DMS153 treated with DMSO at 0.1 percent for 48 hours (cell line): ENCODE measurements around the gene CMTM7.

ENCODE experiments used
- DNase-seq: peaks from one replicate; lab custom pipeline; 2025; ENCODE audit not compliant: unreplicated experiment; lab: John Stamatoyannopoulos, UW

Gene CMTM7

DNA sequence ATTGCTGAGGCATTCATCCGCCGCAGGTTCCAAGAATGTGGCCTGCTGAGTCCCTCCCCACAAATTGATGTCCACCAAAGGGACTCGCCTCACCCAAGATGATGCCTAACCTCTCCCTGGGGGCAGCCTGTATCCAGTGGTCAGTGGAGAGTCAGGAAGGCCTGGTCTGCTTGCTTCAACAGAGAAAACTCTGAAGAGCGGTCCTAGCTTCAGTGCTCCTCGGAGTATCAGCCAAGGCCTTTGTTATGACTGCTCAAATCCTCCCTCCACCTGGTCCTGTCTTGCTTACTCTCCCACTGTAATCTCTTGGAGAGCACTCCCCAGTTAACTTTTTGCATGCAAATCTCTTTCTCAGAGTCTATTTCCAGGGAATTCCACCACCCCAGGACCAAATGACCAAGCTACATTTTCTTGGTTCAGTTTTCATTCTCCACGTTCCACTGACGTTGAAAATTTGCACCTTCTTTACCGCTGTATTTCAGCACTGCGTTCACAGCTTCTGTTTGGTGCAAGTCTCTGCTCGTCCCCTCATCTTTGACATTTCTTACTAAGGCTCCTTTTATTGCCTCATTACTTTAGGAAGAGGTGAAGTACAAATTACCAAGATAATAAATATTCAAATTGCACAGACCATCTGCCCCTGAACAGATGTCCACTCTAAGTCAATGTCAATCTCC, 22.3 kb downstream of the CMTM7 start:
- no peak for DNase-seq

DNA sequence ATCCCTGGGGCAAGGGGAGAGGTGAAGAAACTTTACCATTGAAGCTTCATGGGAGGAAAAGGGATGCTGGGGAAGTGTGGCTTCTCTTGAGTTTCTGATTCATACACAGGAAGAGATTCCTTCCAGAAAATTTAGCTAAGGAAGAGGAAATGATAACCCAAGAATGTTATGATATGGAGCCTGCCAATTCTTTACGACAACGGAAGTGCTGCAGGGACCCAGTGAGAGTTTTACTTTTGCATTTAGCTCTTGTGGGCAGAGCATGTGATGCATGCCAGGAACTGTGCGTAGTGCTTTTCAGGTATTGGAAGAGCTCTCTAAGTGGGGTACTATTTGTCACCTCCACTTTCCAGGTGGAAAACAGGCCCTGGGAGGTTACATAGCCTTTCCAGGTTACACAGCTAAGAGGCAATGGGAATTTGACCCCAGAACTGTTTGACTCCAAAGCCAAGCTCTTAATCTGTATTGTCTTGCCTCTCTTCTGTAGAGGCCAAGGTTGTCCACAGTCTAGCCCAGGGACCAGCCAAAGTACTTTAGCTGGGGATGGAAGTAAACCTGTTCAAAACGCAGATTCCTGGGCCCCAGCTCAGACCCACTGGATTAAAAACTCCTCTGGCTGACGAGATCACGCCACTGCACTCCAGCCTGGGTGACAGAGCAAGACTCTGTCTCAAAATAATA, 23.0 kb downstream of the CMTM7 start:
- no peak for DNase-seq

DNA sequence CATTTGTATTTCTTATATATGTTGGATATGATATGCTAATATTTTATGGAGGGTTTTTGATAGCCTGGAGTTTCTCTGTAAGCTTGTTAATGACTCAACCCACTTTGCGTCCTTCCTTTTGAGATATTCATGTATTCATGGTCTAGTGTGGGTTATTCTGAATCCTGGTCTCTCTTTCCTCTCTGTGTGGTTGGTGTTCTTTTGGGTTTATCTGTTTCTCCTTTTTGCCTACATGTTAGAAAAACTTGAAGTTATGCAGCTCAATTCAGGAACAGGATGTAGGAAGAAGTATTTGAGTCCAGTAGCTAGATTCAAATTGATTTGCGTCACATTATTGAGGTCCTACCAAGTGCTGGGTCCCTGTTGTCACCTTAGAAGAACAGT, 28.1 kb downstream of the CMTM7 start:
- DNase-seq = no peak

DNA sequence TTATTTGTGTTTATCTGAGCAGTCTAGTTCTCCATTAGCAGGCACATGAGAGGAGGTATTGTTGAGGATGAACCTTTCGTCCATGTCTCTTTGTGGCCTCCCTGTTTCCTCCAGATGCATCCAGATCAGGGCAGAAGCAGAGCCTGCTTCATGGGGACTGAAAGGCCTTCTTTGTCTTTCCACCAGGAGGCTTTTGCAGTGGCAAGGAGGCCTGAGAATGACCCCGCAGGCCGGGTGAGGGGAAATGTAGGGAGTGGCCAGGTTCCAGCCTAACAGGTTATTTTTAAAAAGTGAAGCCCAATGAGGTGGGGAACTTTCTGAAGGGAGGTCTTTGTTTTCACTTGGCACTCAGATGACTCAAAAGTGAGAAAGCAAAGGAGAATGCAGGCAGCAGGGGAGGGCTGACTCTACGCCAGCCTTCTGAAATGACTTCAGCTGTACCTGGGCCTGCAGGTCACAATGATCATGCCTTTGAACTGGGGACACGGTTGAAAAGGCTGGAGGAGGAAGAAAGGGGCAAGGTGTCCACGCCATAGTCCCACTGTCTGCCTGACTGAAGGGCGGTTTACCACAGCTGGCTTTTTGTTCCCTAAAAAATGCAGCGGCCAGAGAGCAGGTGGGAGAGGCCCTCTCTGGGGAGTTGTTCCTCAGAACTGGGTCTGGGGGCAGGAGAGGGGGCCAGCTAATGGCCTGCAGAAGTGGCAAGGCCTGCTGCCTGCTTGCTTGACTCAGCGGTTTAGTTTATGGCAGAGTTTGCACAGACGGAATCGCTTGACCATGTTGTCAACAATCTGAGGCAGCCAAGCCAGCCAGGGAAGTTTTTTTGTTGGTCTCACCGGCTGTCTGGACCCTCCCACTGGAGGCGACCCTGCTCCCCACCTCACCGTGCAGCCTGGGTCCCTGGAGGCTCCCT, 28.7 kb downstream of the CMTM7 start:
- no peak for DNase-seq

DNA sequence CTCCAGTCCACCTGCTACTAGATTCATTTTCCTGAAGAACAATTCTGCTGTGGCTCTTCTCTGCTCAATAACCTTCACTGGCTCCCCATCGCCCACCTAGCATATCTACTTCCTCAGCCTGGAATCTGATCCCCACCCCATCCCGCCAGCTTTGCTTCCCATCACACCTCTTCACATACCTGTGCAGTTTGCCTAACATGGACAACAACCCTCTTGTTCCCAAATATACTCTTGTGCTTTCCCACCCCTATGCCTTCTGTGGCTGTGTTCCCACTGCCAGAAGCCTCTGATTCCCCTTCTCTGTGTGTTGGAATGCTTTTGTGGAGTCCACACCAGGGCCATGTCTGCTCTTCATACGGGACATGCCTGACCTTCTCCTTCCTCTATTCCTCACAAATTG, 29.5 kb downstream of the CMTM7 start:
- DNase-seq = no peak

DNA sequence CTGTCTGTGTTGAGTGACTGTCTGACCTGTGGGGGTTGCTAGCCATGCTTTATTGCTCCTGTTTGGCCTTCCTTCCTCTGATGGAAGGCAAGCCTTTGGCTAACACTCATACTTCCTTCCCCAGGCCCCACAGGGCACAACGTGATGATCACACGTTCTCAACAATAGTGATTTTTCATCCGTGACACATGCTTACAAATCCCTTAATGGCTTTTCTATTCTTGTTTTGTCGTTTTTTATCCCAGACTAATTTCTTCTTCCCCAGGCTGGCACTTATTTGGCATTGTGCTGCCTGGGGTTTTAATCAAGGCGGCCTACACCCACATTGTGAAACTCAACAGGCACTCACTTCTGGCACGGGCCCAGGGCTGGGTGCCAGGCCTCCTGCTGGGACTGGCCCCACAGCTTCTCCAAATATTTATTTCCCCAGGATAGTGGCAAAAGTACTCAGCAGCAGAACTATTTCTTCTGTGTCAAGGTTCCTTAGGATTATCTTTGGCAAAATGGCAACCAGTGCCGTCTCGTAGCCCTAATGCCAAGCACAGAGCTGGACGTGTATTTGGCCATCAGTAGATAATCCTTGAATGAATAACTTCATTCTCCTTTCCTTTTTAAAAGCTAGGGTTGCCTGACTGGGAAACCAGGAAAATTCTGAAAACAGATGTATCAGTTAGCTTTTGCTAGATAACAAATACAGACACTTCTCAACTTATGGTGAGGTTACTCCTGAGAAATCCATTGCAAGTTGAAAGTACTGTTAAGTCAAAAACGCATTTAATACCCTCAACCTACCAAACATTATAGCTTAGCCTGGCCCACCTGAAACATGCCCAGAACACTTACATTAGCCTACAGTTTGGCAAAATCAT, 30.6 kb downstream of the CMTM7 start:
- DNase-seq = no peak

DNA sequence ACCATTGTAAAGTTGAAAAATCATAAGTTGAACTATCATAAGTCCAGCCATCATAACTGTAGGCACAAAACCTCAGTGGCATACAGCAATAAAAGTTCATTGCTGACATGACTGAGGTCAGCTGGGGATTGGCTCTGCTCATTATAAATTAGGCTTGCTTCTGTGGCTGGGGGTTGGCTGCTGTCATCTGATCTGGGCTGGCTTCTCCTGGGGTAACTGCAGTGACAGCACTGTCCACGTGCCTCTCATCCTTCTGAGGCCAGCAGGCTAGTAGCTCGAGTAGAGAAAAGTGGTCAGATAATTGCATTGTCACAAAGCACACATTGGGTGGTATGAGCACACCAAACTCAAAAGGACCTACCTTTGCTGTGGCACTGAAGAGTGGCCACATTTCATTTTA, 31.3 kb downstream of the CMTM7 start:
- no peak for DNase-seq

DNA sequence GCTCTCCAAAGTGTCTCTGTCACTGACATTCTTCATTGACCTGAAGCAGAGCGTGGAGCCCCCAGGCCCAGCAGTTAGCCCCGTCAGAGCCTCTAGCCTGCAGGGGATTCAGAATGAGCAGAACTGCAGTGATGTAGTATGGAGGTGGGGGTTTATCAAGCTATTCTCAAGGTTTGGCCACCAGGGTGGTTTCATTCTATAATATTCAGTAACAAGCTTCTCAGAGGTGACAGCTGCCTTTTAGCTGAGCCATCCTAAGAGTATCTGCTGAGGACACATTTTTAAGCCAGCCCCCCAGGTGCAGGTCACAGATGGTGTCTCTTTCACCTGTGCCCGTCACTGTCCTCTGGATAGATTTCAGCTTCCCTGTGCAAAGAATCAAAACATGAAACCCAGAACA, 31.9 kb downstream of the CMTM7 start:
- no peak for DNase-seq

DNA sequence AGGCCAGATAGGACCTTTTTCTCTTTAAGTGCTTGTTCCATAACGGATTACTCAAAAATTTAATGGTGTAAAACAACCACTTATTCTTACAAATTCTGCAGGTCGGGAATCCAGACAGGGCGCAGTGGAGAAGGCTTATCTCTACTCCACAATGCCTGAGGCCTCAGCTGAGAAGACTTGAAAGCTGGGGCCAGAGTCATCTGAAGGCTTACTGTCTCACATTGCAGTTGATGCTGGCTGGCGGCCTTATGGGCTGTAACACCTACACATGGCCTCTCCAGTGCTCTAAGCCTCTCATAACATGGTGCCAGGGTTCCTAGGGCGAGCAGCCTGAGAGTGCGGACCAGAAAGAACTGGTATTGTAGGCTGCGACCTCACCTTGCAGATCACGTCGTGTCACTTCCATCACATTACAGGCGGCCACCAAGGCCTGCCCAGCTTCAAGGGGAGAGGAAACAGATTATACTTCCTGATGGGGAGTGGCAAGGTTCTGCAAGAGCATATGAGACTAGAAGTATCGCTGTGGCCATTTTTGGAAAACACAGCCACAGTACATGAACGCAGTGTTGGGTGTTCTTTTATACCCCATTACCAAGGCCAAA, 32.4 kb downstream of the CMTM7 start:
- DNase-seq = no peak

DNA sequence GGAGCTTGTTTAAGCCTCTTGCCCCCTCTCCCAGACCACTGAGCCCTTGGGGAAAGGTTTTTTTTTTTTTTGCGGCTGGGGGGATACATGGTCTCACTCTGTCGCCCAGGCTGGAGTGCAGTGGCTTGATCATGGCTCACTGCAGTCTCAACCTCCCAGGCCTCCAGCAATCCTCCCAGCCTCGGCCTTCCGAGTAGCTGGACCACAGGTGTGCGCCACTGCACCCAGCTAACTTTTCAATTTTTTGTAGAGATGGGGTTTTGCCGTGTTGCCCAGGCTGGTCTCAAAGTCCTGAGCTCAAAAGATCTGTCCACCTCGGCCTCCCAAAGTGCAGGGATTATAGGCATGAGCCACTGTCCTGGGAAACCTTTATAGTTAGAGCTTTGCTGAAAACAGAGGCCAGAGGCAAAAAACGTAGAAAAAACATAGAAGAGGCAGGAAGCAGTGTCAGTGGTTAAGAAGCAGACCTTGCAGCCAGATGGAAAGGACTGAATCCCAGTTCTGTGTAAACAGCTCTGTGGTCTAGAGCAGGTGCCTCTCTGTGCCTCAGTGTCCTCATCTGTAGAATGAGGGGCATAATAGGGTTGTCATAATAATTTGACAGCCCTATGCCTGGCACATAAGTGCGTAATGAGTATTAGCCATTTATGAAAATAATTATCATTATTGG, 33.1 kb downstream of the CMTM7 start:
- DNase-seq = no peak

DNA sequence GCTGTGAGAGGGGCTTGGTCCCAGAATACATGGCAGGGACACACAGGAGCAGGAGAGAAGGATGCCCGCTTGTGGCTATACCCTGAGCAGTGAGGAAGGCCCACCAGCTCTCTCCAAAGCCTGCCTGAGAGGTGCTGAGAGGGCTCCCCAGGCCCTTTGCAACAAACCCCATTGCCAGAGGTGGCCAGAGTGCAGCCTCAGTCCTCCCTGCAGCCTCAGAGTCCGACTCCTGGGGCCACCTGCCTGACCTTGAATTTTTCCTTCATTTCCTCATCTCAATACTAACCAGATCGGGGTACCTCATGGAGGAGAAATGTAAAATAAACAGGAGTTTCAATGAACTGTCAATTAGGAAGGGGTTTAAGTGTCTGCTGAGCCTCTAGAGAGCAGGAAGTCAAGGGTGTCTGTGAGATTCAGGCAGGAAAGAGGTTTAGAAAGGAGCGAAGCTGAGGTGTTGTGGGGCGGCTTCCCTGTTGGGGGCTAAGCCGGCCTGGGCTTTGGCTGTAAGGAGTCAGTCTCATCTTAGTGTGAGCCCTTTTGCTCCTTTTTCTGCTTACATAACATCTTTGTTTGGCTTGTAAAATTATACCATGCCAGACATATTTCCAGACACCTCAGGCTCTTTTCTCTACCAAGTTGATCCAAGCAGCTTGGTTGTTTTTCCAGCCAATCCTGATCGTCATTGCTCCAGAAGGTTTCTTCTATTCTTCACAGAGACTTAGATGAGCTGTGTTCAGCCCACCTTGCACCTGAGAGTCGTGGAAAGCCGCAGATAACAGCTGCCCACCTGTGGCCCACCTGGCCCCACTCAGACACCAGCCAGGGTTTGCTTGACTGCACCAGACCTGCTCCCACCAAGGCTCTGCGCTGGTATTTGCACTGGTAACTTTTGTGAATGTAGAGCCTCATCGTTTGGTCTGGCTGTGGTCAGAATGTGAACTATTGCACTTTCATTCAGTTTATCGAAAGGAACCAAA, 36.7 kb downstream of the CMTM7 start:
- no peak for DNase-seq

DNA sequence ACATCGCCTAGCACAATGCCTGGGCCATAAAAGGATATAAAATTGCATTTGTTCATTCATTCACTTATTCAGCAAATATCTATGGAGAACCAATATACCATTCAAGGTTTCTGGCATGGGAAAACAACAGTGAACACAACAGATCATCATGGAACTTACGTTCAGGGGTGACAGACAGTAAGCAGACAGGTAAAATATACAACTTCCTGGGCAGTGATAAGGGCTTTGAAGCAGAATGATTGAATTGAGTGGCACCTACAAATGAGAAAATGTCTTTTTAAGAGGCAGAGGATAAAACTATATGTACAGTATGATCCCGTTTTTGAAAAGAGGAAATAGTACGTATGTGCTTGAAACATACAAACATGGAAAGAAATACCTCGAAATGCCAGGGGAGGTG, 39.2 kb downstream of the CMTM7 start:
- DNase-seq = no peak

DNA sequence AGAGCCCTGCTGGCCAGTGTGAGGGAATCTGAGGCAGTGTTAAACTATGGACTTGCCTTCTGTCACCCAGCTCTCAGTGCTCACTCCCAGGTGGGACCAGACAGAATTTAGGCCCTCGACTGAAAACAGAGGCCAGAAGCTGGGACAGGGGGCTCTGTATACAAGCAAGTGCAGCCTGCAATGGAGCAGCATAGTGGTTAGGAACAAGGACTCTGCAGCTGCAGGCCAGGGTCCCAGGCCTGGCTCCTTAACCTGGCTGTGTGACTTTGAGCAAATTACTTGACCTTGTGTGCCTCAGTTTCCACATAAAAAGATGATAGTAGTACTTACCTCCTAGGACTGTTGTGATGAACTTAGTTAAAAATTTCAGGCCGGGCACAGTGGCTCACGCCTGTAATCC, 39.8 kb downstream of the CMTM7 start:
- no peak for DNase-seq

DNA sequence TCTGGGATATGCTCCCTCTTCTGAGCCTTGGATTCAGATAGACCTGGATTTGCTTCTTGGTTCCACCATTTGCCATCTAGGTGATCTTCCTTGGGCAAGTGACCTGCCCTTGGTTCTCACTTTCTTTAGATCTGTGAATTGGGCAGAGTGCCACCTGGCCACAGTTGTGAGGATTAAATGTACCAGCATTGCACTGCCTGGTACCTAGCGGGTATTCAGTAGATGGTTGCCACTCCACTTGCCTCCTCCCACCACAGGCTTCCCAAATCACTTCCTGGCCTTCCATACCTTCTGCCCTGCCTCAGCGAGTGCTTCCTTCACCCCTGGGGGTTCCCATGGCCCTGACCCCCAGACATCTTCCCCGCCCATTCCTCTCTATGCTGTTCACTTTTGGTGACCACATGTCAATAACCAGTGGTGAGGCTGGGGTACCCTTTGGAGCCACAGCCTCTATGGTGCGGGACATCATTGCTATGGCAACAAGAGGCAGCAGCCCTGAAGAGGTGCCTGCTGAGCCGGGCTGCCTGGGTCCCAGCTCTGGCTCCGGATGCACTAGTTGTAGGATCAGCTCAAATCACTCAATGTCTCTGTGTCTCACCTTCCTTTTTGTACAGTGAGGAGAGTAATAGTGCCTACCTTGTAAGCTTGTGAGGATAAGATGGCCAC, 40.5 kb downstream of the CMTM7 start:
- DNase-seq = no peak

DNA sequence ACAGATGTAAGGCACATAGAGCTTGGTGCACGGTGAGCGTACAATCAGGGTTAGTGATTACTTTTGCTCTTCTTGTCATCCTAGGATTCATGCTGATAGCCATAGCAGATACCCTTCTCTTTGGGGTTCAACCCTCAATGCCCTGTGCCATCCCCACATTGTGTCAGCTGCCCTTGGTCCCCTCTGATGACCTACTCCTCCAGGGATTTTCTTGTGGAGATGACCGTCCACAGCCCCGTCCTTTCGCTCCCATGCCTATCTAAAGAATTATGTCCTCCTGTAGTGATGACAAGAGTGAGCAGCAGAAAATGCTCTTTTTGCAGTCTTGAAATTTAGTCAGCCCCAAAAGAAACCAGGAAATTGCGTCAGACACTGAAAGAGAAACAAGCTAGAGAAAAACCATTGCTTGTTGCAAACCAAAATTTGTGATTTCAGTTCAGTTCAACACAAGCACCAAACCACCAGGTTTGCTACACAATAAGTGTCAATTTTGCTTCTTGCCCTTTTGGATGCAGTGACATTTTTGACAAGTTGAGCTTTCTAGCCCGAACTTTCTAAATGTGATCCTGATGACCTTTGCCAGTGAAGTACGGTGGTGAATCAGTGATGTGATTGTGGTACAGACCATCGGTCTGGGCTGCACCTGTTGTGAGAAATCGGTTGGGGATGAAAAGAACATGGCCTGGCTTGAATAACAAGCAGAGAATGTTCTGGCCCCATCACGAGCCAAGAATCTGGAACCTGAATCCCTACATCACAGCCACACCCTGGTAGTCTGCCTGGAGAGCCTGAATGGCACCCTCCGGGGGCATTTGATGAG, 41.3 kb downstream of the CMTM7 start:
- DNase-seq = no peak

DNA sequence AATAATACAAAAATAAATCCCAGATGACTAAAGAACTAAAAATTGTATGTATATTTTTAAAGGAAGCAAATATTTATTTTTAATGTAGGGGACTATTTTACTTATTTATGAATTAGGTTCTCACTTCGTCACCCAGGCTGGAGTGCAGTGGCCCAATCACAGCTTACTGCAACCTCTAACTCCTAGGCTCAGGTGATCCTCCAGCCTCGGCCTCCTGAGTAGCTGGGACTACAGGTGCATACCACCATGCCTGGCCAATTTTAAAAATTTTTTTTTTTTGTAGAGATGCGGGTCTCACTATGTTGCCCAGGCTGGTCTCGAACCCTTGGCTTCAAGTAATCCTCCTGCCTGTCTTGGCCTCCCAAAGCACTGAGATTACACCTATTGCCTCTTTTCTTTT, 42.6 kb downstream of the CMTM7 start:
- DNase-seq = no peak
